Neural progenitor cell (in vitro differentiated cells): Measurements from ENCODE around the gene MYL12B. TPM values are rescaled to one million over a fixed set of nuclear protein-coding genes. Genes with fewer than 3 reads are reported as not detected.

Experiments used
- DNase-seq: peaks from one replicate; pipeline ENCODE4 v3.0.0-alpha.2; 2016; ENCODE audit warnings: low spot score
- H2AFZ ChIP-seq: fragments of 200-600 bp; sonication (generic); replicated peaks from 2 replicates; pipeline ENCODE4 v1.6.1; 2016; ENCODE audit warnings: antibody characterized with exemption
- H3F3A ChIP-seq: fragments of 200-600 bp; sonication (generic); 2 replicates; pipeline ENCODE4 v1.6.1; 2016; ENCODE audit warnings: antibody characterized with exemption, low read depth
- H3K27ac ChIP-seq: fragments of 200-600 bp; sonication (generic); 2 replicates; pipeline ENCODE4 v1.5.1; 2016; ENCODE audit warnings: mild to moderate bottlenecking
- H3K27me3 ChIP-seq: fragments of 200-600 bp; sonication (generic); 2 replicates; pipeline ENCODE4 v1.6.1; 2016; ENCODE audit warnings: mild to moderate bottlenecking, moderate library complexity
- H3K36me3 ChIP-seq: fragments of 200-600 bp; sonication (generic); 2 replicates; pipeline ENCODE4 v1.5.1; 2016
- H3K4me1 ChIP-seq: fragments of 200-600 bp; sonication (generic); 2 replicates; pipeline ENCODE4 v1.6.1; 2016; ENCODE audit warnings: mixed run types
- H3K4me2 ChIP-seq: fragments of 200-600 bp; sonication (generic); 2 replicates; pipeline ENCODE4 v1.6.1; 2016
- H3K4me3 ChIP-seq: fragments of 200-600 bp; sonication (generic); 2 replicates; pipeline ENCODE4 v1.5.1; 2016
- H3K79me2 ChIP-seq: fragments of 200-600 bp; sonication (generic); 2 replicates; pipeline ENCODE4 v1.6.1; 2016; ENCODE audit warnings: low read depth
- H3K9ac ChIP-seq: fragments of 200-600 bp; sonication (generic); 2 replicates; pipeline ENCODE4 v1.6.1; 2016
- H3K9me3 ChIP-seq: fragments of 200-600 bp; sonication (generic); 2 replicates; pipeline ENCODE4 v1.5.1; 2016; ENCODE audit warnings: low read depth
- H4K20me1 ChIP-seq: fragments of 200-600 bp; sonication (generic); 2 replicates; pipeline ENCODE4 v1.6.1; 2016; ENCODE audit warnings: low read depth
- H3K27ac Mint-ChIP-seq: 3 replicates; pipeline ENCODE4 v1.8.0; 2021; ENCODE audit warnings: mixed read lengths
- H3K27me3 Mint-ChIP-seq: 2 replicates; pipeline ENCODE4 v1.8.0; 2022; ENCODE audit warnings: low read depth, mild to moderate bottlenecking, inconsistent platforms, moderate library complexity, mixed read lengths; ENCODE audit not compliant: insufficient read depth
- H3K36me3 Mint-ChIP-seq: 3 replicates; pipeline ENCODE4 v1.8.0; 2021; ENCODE audit warnings: mixed read lengths
- H3K4me1 Mint-ChIP-seq: 3 replicates; pipeline ENCODE4 v1.8.0; 2021; ENCODE audit warnings: mixed read lengths
- H3K4me3 Mint-ChIP-seq: 3 replicates; pipeline ENCODE4 v1.8.0; 2021; ENCODE audit warnings: mild to moderate bottlenecking, moderate library complexity, mixed read lengths
- H3K9me3 Mint-ChIP-seq: 3 replicates; pipeline ENCODE4 v1.8.0; 2020; ENCODE audit warnings: mixed read lengths
- CTCF ChIP-seq: fragments of 200-600 bp; sonication (generic); IDR thresholded peaks from 2 replicates; pipeline ENCODE4 v1.5.1; 2017; ENCODE audit warnings: antibody characterized with exemption, mild to moderate bottlenecking
- EZH2 ChIP-seq: fragments of 200-600 bp; sonication (generic); IDR thresholded peaks from 2 replicates; pipeline ENCODE4 v1.6.1; 2017; ENCODE audit warnings: antibody characterized with exemption, mild to moderate bottlenecking, moderate library complexity
- EZH2phosphoT487 ChIP-seq: fragments of 200-600 bp; sonication (generic); IDR thresholded peaks from 2 replicates; pipeline ENCODE4 v1.6.1; 2017; ENCODE audit warnings: antibody characterized with exemption
- total RNA-seq: library from RNA; depleted of rRNA; stranded (reverse); fragments of >200 nt; gene quantifications from 2 replicates; pipeline ENCODE4 v1.2.3, GENCODE V29; 2015; ENCODE audit warnings: low replicate concordance

The MYL12B gene
- total RNA-seq, 1 donor from 2014 or later: 152 TPM

GRCh38 chr18:3281456-3282400, 19.8 kb downstream of the MYL12B start:
- Mint-ChIP-seq H3K27me3 (peaks cover 2% of the 10 kb centered on the region), H3K27ac (peak overlapping the region; percentile 65), H3K36me3 (peaks cover 5% of the 10 kb centered on the region), H3K9me3 (peaks cover 6% of the 10 kb centered on the region), H3K4me1 (peaks cover 27% of the 10 kb centered on the region), H3K4me3 (no peak overlapping the region)
- Histone ChIP-seq H3K4me1 (peaks cover 16% of the 10 kb centered on the region), H3K36me3 (peaks cover 4% of the 10 kb centered on the region), H3K9ac (no peak overlapping the region), H3K9me3 (no peaks in the 10 kb centered on the region), H3K27me3 (no peaks in the 10 kb centered on the region), H4K20me1 (no peaks in the 10 kb centered on the region), H3K79me2 (no peaks in the 10 kb centered on the region), H3K27ac (no peak overlapping the region), H3K4me3 (no peak overlapping the region), H3K4me2 (no peak overlapping the region), H2AFZ (no peak overlapping the region), H3F3A (peaks cover 22% of the 10 kb centered on the region)
- TF ChIP-seq CTCF (peak; percentile 87), EZH2phosphoT487 (no peak), EZH2 (no peak)
- DNase-seq: peak; percentile 85

- Mint-ChIP-seq H3K4me1 (peaks cover 24% of the 10 kb centered on the region), H3K36me3 (peaks cover 2% of the 10 kb centered on the region), H3K4me3 (peak overlapping the region; percentile 4), H3K9me3 (peaks cover 12% of the 10 kb centered on the region), H3K27ac (no peak overlapping the region), H3K27me3 (peaks cover 2% of the 10 kb centered on the region)
- Histone ChIP-seq H3K9me3 (no peaks in the 10 kb centered on the region), H4K20me1 (no peaks in the 10 kb centered on the region), H3K9ac (no peak overlapping the region), H3K27me3 (no peaks in the 10 kb centered on the region), H3F3A (peaks cover 16% of the 10 kb centered on the region), H3K79me2 (no peaks in the 10 kb centered on the region), H3K4me3 (no peak overlapping the region), H3K27ac (no peak overlapping the region), H3K36me3 (no peaks in the 10 kb centered on the region), H3K4me1 (peaks cover 16% of the 10 kb centered on the region), H3K4me2 (no peak overlapping the region), H2AFZ (no peak overlapping the region)
- TF ChIP-seq EZH2 (no peak), EZH2phosphoT487 (no peak), CTCF (no peak)
- DNase-seq: no peak
These were observed 21.4 kb downstream of the MYL12B start for GRCh38 chr18:3283253-3283863.

GRCh38 chr18:3283908-3284307, 22.0 kb downstream of the MYL12B start:
- H3K9ac ChIP-seq: no peak overlapping the region
- no peak overlapping the region for H3K4me3 ChIP-seq
- no peaks in the 10 kb centered on the region for H3K9me3 ChIP-seq
- H3K36me3 ChIP-seq: no peaks in the 10 kb centered on the region
- peak overlapping the region; percentile 21 for H3K4me2 ChIP-seq
- no peak overlapping the region for H3K27ac ChIP-seq
- peaks cover 14% of the 10 kb centered on the region for H3K9me3 Mint-ChIP-seq
- H3K4me1 Mint-ChIP-seq: peaks cover 24% of the 10 kb centered on the region
- H3K4me3 Mint-ChIP-seq: no peak overlapping the region
- peaks cover 2% of the 10 kb centered on the region for H3K27me3 Mint-ChIP-seq
- no peaks in the 10 kb centered on the region for H3K79me2 ChIP-seq
- H3F3A ChIP-seq: peaks cover 11% of the 10 kb centered on the region
- H3K27me3 ChIP-seq: no peaks in the 10 kb centered on the region
- H2AFZ ChIP-seq: no peak overlapping the region
- H3K4me1 ChIP-seq: peaks cover 16% of the 10 kb centered on the region
- no peak overlapping the region for H3K27ac Mint-ChIP-seq
- TF ChIP-seq EZH2phosphoT487 (no peak), EZH2 (no peak), CTCF (no peak)
- H4K20me1 ChIP-seq: no peaks in the 10 kb centered on the region
- DNase-seq: peak; percentile 33
- H3K36me3 Mint-ChIP-seq: peaks cover 3% of the 10 kb centered on the region
